ENCODE measurements around the gene CPXM1. TPM values are rescaled to one million over a fixed set of nuclear protein-coding genes. Genes with fewer than 3 reads are reported as not detected.
"Not testable (repeated sequence)": the region's sequence is repeated elsewhere in the genome, so short reads cannot be mapped to it uniquely, and the experiment has no call there.

Gene CPXM1
- total and polyA plus RNA-seq, 8 donors, result 0.28 to 10.6 (median 2.0) TPM

- H3K36me3 ChIP-seq, result no peaks in the 10 kb centered on the region
Measured at GRCh38 chr20:2834401-2835110, 34.1 kb upstream of the CPXM1 start.

GRCh38 chr20:2833761-2834160 lies 33.3 kb upstream of the CPXM1 start:
- TF ChIP-seq, protein P1, sequence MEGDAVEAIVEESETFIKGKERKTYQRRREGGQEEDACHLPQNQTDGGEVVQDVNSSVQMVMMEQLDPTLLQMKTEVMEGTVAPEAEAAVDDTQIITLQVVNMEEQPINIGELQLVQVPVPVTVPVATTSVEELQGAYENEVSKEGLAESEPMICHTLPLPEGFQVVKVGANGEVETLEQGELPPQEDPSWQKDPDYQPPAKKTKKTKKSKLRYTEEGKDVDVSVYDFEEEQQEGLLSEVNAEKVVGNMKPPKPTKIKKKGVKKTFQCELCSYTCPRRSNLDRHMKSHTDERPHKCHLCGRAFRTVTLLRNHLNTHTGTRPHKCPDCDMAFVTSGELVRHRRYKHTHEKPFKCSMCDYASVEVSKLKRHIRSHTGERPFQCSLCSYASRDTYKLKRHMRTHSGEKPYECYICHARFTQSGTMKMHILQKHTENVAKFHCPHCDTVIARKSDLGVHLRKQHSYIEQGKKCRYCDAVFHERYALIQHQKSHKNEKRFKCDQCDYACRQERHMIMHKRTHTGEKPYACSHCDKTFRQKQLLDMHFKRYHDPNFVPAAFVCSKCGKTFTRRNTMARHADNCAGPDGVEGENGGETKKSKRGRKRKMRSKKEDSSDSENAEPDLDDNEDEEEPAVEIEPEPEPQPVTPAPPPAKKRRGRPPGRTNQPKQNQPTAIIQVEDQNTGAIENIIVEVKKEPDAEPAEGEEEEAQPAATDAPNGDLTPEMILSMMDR (IDR thresholded peaks at IDR 0.05), result no peak
- no peaks in the 10 kb centered on the region for H3K9me3 ChIP-seq
- H3K27ac ChIP-seq, result no peak overlapping the region
- intact Hi-C loops (cut with DNase I), result no loop called here
- H3K36me3 ChIP-seq, result no peaks in the 10 kb centered on the region
- no peak for ATAC-seq
- FAIRE-seq, result no peak
- WGBS, 2 donors, result 71 to 82% methylated on average over 1 of the region's 1 CpG
- no peaks in the 10 kb centered on the region for H3K27me3 ChIP-seq
- no peaks in the 10 kb centered on the region for H3K4me1 ChIP-seq
- no peak for DNase-seq
- H3K4me3 ChIP-seq, result no peak overlapping the region

More at GRCh38 chr20:2834401-2835110, 34.1 kb upstream of the CPXM1 start:
- H3K27ac ChIP-seq, result no peak overlapping the region
- no peak for ATAC-seq
- intact Hi-C loops (cut with DNase I), result no loop called here
- TF ChIP-seq, protein P1 (IDR thresholded peaks at IDR 0.05), result no peak
- H3K27me3 ChIP-seq, result no peaks in the 10 kb centered on the region
- no peaks in the 10 kb centered on the region for H3K9me3 ChIP-seq
- H3K4me1 ChIP-seq, result peaks cover 0 to under 1% (median 0%) of the 10 kb centered on the region in 3 donors
- WGBS, 2 donors, result 87 to 94% methylated on average over 14 of the region's 14 CpGs
- no peak for DNase-seq
- H3K4me3 ChIP-seq, result no peak overlapping the region
- FAIRE-seq, result no peak

DNA sequence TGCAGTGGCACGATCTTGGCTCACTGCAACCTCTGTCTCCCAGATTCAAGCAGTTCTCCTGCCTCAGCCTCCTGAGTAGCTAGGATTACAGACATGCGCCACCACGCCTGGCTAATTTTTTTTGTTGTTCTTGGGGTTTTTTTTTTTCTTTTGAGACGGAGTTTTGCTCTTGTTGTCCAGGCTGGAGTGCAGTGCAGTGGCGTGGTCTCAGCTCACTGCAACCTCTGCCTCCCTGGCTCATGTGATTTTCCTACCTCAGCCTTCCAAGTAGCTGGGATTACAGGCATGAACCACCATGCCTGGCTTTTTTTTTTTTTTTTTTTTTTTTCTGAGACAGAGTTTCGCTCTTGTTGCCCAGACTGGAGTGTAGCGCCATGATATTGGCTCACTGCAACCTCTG lies 30.8 kb upstream of the CPXM1 start:
- not testable (repeated sequence) for H3K27ac ChIP-seq, ATAC-seq, DNase-seq

GRCh38 chr20:2829376-2829775 lies 28.9 kb upstream of the CPXM1 start:
- TF ChIP-seq, protein P1 (IDR thresholded peaks at IDR 0.05), result no peak
- WGBS, 2 donors, result 51 to 70% methylated on average over 6 of the region's 6 CpGs
- DNase-seq (no peak), FAIRE-seq (no peak), ATAC-seq (no peak)
- Histone ChIP-seq H3K36me3 (no peaks in the 10 kb centered on the region), H3K4me1 (no peaks in the 10 kb centered on the region), H3K4me3 (no peak overlapping the region), H3K27me3 (peaks cover 0 to 12% (median 3%) of the 10 kb centered on the region in 4 donors), H3K9me3 (no peaks in the 10 kb centered on the region), H3K27ac (no peak overlapping the region)
- intact Hi-C loops (cut with DNase I), result no loop called here

More for the DNA sequence above, 30.8 kb upstream of the CPXM1 start:
- H3K4me1 ChIP-seq; H3K9me3 ChIP-seq; H3K4me3 ChIP-seq; intact Hi-C loops (cut with DNase I); FAIRE-seq; H3K36me3 ChIP-seq: not testable (repeated sequence)
- 72 to 80% methylated on average over 7 of the region's 7 CpGs for WGBS, 2 donors
- peaks cover 0 to 12% (median 3%) of the 10 kb centered on the region in 4 donors for H3K27me3 ChIP-seq

GRCh38 chr20:2826655-2827054 lies 26.2 kb upstream of the CPXM1 start:
- no peaks in the 10 kb centered on the region for H3K9me3 ChIP-seq
- no peak for DNase-seq
- H3K27ac ChIP-seq, result no peak overlapping the region
- no peak overlapping the region for H3K4me3 ChIP-seq
- no peaks in the 10 kb centered on the region for H3K4me1 ChIP-seq
- no peak for FAIRE-seq
- no peak for ATAC-seq
- TF ChIP-seq, protein P1 (IDR thresholded peaks at IDR 0.05), result no peak
- WGBS, 2 donors, result 63 to 67% methylated on average over 4 of the region's 4 CpGs
- peaks cover 0 to 12% (median 3%) of the 10 kb centered on the region in 4 donors for H3K27me3 ChIP-seq
- no peaks in the 10 kb centered on the region for H3K36me3 ChIP-seq
- intact Hi-C loops (cut with DNase I), result no loop called here
